PC-9 (cell line): ENCODE data around the gene EXOC3L2. TPM values are rescaled to one million over a fixed set of nuclear protein-coding genes. Genes with fewer than 3 reads are reported as not detected.

Source experiments
- BruUV-seq: library from RNA; stranded (reverse); fragments of 400-500 nt; replicated peaks from 2 replicates; lab custom pipeline; 2021; lab: Mats Ljungman, UMichigan
- CTCF ChIA-PET: fragments of 300-600 bp; sonication (Branson Sonifier 250); formaldehyde crosslinking; loops from one replicate; lab custom pipeline; 2022; ENCODE audit warnings: antibody characterized with exemption; lab: Charles Lee
- POLR2A ChIA-PET: fragments of 300-600 bp; sonication (Branson Sonifier 250); formaldehyde crosslinking; loops from one replicate; lab custom pipeline; 2022; ENCODE audit warnings: antibody characterized with exemption; ENCODE audit not compliant: unreplicated experiment; lab: Charles Lee
- DNase-seq, 2 experiments: peaks; one replicate each; pipeline versions ENCODE4 v3.0.0 to v3.0.0-alpha.2; 2015 to 2022; ENCODE audit warnings: mixed read lengths in 1 of 2
- H2AFZ ChIP-seq: fragments of 200-600 bp; sonication (generic); 2 replicates; pipeline ENCODE4 v1.8.1; 2017; ENCODE audit warnings: antibody characterized with exemption
- H3F3A ChIP-seq: fragments of 200-600 bp; sonication (generic); 2 replicates; pipeline ENCODE4 v1.8.1; 2017; ENCODE audit warnings: antibody characterized with exemption, mild to moderate bottlenecking, low read depth; ENCODE audit not compliant: insufficient read depth
- H3K27ac ChIP-seq: fragments of 200-600 bp; sonication (generic); 2 replicates; pipeline ENCODE4 v1.6.1; 2016; ENCODE audit warnings: mixed run types
- H3K27me3 ChIP-seq: fragments of 200-600 bp; sonication (generic); 2 replicates; pipeline ENCODE4 v1.6.1; 2016; ENCODE audit warnings: low read depth, mixed run types; ENCODE audit not compliant: insufficient read depth
- H3K36me3 ChIP-seq: fragments of 200-600 bp; sonication (generic); 2 replicates; pipeline ENCODE4 v1.6.1; 2016; ENCODE audit warnings: low read depth, mixed run types
- H3K4me1 ChIP-seq: fragments of 200-600 bp; sonication (generic); replicated peaks from 2 replicates; pipeline ENCODE4 v1.6.1; 2016; ENCODE audit warnings: mixed run types; ENCODE audit not compliant: insufficient read depth
- H3K4me2 ChIP-seq: fragments of 200-600 bp; sonication (generic); 2 replicates; pipeline ENCODE4 v1.6.1; 2017; ENCODE audit warnings: mixed run types
- H3K4me3 ChIP-seq: fragments of 200-600 bp; sonication (generic); 2 replicates; pipeline ENCODE4 v1.6.1; 2016; ENCODE audit warnings: mixed run types
- H3K79me2 ChIP-seq: fragments of 200-600 bp; sonication (generic); 2 replicates; pipeline ENCODE4 v1.6.1; 2017; ENCODE audit warnings: low read depth, mixed run types
- H3K9me2 ChIP-seq: fragments of 200-600 bp; sonication (generic); 2 replicates; pipeline ENCODE4 v1.8.1; 2017; ENCODE audit warnings: mild to moderate bottlenecking; ENCODE audit not compliant: insufficient read depth
- H3K9me3 ChIP-seq: fragments of 200-600 bp; sonication (generic); 2 replicates; pipeline ENCODE4 v1.8.1; 2016; ENCODE audit warnings: low read depth; ENCODE audit not compliant: insufficient read depth
- H4K20me1 ChIP-seq: fragments of 200-600 bp; sonication (generic); 2 replicates; pipeline ENCODE4 v1.8.1; 2017; ENCODE audit not compliant: insufficient read depth
- EZH2 ChIP-seq: fragments of 200-600 bp; sonication (generic); IDR thresholded peaks from 2 replicates; pipeline ENCODE4 v1.8.0; 2017; ENCODE audit warnings: antibody characterized with exemption, low read depth
- intact Hi-C: fragments of 100-400 bp; cut with micrococcal nuclease; formaldehyde crosslinking; loops from one replicate; pipeline ENCODE4 v1.10.0; 2022; ENCODE audit not compliant: unreplicated experiment
- total RNA-seq: library from RNA; stranded (reverse); gene quantifications from 2 replicates; pipeline ENCODE4 v1.2.3, GENCODE V29; 2021
- TF ChIP-seq, protein P1 (sequence below): fragments of 200-600 bp; sonication (generic); conservative IDR thresholded peaks from 2 replicates; pipeline ENCODE4 v1.6.1; 2017; ENCODE audit warnings: mixed run types, antibody characterized with exemption, mild to moderate bottlenecking, moderate library complexity

EXOC3L2 gene
- total RNA-seq, 1 experiment from 2014 or later: not detected

DNA sequence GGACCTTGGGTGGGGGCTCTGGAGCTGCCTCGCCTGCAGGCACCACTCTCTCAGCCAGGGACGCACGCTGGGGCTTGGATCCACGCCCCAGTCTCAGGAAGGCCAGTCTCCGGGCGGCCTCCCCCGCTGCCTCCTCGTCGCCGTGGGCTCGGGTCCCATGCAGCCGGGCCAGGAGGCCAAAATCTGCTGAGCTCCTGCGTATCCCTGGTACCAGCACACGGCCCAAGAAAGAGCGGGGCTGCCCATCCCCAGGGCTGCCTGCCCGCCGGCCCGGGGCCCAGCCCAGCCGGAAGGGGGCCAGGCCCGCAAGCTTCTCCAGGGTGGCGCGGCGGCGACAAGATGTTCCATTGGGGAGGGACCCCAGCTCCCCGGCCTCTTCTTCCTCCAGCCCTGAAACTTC, 6.7 kb downstream of the EXOC3L2 start:
- Histone ChIP-seq H3K4me1 (no peaks in the 10 kb centered on the region), H3K27me3 (peaks cover 36% of the 10 kb centered on the region), H3F3A (no peaks in the 10 kb centered on the region), H3K4me2 (no peak overlapping the region), H3K27ac (no peak overlapping the region), H3K9me2 (no peaks in the 10 kb centered on the region), H3K9me3 (no peaks in the 10 kb centered on the region), H3K4me3 (no peak overlapping the region), H3K79me2 (no peaks in the 10 kb centered on the region), H3K36me3 (no peaks in the 10 kb centered on the region), H4K20me1 (no peaks in the 10 kb centered on the region), H2AFZ (no peak overlapping the region)
- intact Hi-C loops: no loop called here
- TF ChIP-seq, protein P1, sequence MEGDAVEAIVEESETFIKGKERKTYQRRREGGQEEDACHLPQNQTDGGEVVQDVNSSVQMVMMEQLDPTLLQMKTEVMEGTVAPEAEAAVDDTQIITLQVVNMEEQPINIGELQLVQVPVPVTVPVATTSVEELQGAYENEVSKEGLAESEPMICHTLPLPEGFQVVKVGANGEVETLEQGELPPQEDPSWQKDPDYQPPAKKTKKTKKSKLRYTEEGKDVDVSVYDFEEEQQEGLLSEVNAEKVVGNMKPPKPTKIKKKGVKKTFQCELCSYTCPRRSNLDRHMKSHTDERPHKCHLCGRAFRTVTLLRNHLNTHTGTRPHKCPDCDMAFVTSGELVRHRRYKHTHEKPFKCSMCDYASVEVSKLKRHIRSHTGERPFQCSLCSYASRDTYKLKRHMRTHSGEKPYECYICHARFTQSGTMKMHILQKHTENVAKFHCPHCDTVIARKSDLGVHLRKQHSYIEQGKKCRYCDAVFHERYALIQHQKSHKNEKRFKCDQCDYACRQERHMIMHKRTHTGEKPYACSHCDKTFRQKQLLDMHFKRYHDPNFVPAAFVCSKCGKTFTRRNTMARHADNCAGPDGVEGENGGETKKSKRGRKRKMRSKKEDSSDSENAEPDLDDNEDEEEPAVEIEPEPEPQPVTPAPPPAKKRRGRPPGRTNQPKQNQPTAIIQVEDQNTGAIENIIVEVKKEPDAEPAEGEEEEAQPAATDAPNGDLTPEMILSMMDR: no peak
- TF ChIP-seq EZH2: no peak
- BruUV-seq: no TSS peak
- ChIA-PET CTCF (no interaction called here), POLR2A (no interaction called here)
- DNase-seq: no peak

GRCh38 chr19:45235485-45235884, 9.7 kb downstream of the EXOC3L2 start:
- Histone ChIP-seq H3K27ac (no peak overlapping the region), H3K79me2 (no peaks in the 10 kb centered on the region), H3K4me2 (no peak overlapping the region), H3K36me3 (no peaks in the 10 kb centered on the region), H3K9me3 (no peaks in the 10 kb centered on the region), H3K4me1 (no peaks in the 10 kb centered on the region), H3K27me3 (peaks cover 40% of the 10 kb centered on the region), H3F3A (no peaks in the 10 kb centered on the region), H4K20me1 (no peaks in the 10 kb centered on the region), H3K4me3 (no peak overlapping the region), H2AFZ (no peak overlapping the region), H3K9me2 (no peaks in the 10 kb centered on the region)
- POLR2A ChIA-PET: no interaction called here
- no TSS peak for BruUV-seq
- intact Hi-C loops: no loop called here
- no peak for DNase-seq
- TF ChIP-seq, protein P1: no peak
- no peak for TF ChIP-seq EZH2
- CTCF ChIA-PET: no interaction called here

GRCh38 chr19:45234089-45234869, 10.9 kb downstream of the EXOC3L2 start:
- TF ChIP-seq EZH2: no peak
- TF ChIP-seq, protein P1: no peak
- DNase-seq: no peak
- Histone ChIP-seq H2AFZ (no peak overlapping the region), H3K4me3 (no peak overlapping the region), H3K79me2 (no peaks in the 10 kb centered on the region), H3K4me1 (no peaks in the 10 kb centered on the region), H3K9me2 (no peaks in the 10 kb centered on the region), H3K9me3 (no peaks in the 10 kb centered on the region), H3K27ac (no peak overlapping the region), H4K20me1 (no peaks in the 10 kb centered on the region), H3K4me2 (no peak overlapping the region), H3K36me3 (no peaks in the 10 kb centered on the region), H3K27me3 (peaks cover 40% of the 10 kb centered on the region), H3F3A (no peaks in the 10 kb centered on the region)
- POLR2A ChIA-PET: no interaction called here
- CTCF ChIA-PET: no interaction called here
- intact Hi-C loops: no loop called here
- BruUV-seq: no TSS peak
